HepG2 (cell line): ENCODE measurements around the gene DNAJC7. TPM values are rescaled to one million over a fixed set of nuclear protein-coding genes. Genes with fewer than 3 reads are reported as not detected.

Experiments
- DPF2 ChIP-seq: sonication (generic); formaldehyde crosslinking; IDR thresholded peaks from 2 replicates; pipeline ENCODE4 v1.4.0; 2020; ENCODE audit warnings: mild to moderate bottlenecking, low read depth, missing genetic modification reagents, borderline replicate concordance
- EP300 ChIP-seq, 3 experiments: sonication (generic) in 1 of 3; formaldehyde crosslinking in 1 of 3; IDR thresholded peaks; 2 replicates each; pipeline versions ENCODE4 v1.5.1 to v1.6.1; 2011 to 2020; ENCODE audit warnings: low read depth in 2 of 3, low read length in 2 of 3, borderline replicate concordance in 1 of 3, improper control_type of control experiment in 1 of 3, mild to moderate bottlenecking in 1 of 3, missing genetic modification reagents in 1 of 3, moderate library complexity in 1 of 3
- FOXA1 ChIP-seq, 2 experiments: fragments of 450-650 bp in 1 of 2; sonication (generic) in 1 of 2; formaldehyde crosslinking in 1 of 2; IDR thresholded peaks; 2 replicates each; pipeline versions ENCODE4 v1.4.0 to v1.6.1; 2016 to 2020; ENCODE audit warnings: missing genetic modification reagents in 1 of 2
- KDM2A ChIP-seq: sonication (generic); formaldehyde crosslinking; IDR thresholded peaks from 2 replicates; pipeline ENCODE4 v1.4.0; 2020; ENCODE audit warnings: low read depth, missing genetic modification reagents, borderline replicate concordance
- KMT2A ChIP-seq: sonication (generic); formaldehyde crosslinking; IDR thresholded peaks from 2 replicates; pipeline ENCODE4 v1.4.0; 2020; ENCODE audit warnings: missing genetic modification reagents
- MBD4 ChIP-seq: IDR thresholded peaks from 2 replicates; pipeline ENCODE4 v1.6.1; 2012; ENCODE audit warnings: low read length, inconsistent platforms, borderline replicate concordance
- MTERF4 ChIP-seq: sonication (generic); formaldehyde crosslinking; IDR thresholded peaks from 2 replicates; pipeline ENCODE4 v1.8.0; 2023; ENCODE audit warnings: mild to moderate bottlenecking, missing genetic modification reagents
- SALL2 ChIP-seq: sonication (generic); formaldehyde crosslinking; IDR thresholded peaks from 2 replicates; pipeline ENCODE4 v1.8.1; 2023; ENCODE audit warnings: mild to moderate bottlenecking, missing genetic modification reagents, inconsistent platforms
- THYN1 ChIP-seq: sonication (generic); formaldehyde crosslinking; IDR thresholded peaks from 2 replicates; pipeline ENCODE4 v1.8.1; 2023; ENCODE audit warnings: low read depth, mild to moderate bottlenecking, moderate library complexity, missing genetic modification reagents, borderline replicate concordance
- WIZ ChIP-seq: sonication (generic); formaldehyde crosslinking; IDR thresholded peaks from 2 replicates; pipeline ENCODE4 v1.5.1; 2020; ENCODE audit warnings: mild to moderate bottlenecking, missing genetic modification reagents
- XRCC5 ChIP-seq: fragments of 200-400 bp; formaldehyde crosslinking; optimal IDR thresholded peaks from 2 replicates; pipeline ENCODE3; 2017; ENCODE audit warnings: mild to moderate bottlenecking, low read length
- ZFYVE20 ChIP-seq: sonication (generic); formaldehyde crosslinking; IDR thresholded peaks from 2 replicates; pipeline ENCODE4 v1.8.0; 2023; ENCODE audit warnings: low read depth, mild to moderate bottlenecking, moderate library complexity, missing genetic modification reagents, borderline replicate concordance
- ZNF501 ChIP-seq: sonication (generic); formaldehyde crosslinking; IDR thresholded peaks from 2 replicates; pipeline ENCODE4 v1.5.1; 2020; ENCODE audit warnings: mild to moderate bottlenecking, moderate library complexity, missing genetic modification reagents
- ZNF792 ChIP-seq: IDR thresholded peaks from 2 replicates; pipeline ENCODE4 v1.6.1; 2016
- ZNF800 ChIP-seq: sonication (generic); formaldehyde crosslinking; IDR thresholded peaks from 2 replicates; pipeline ENCODE4 v1.4.0; 2020; ENCODE audit warnings: missing genetic modification reagents
- polyA plus RNA-seq, 8 experiments: library from polyadenylated mRNA; depleted of rRNA in 3 of 8; stranded (reverse) in 7 of 8; unstranded in 1 of 8; fragments of >200 nt; fragmentation: Illumina TruSeq in 4 of 8; extraction: Trizol in 4 of 8; gene quantifications; 2 replicates each; pipeline versions ENCODE4 v1.2.1 to v1.2.3, GENCODE V29; 2011 to 2016; ENCODE audit warnings: low read depth in 4 of 8, missing spikeins in 1 of 8, mixed read lengths in 1 of 8; ENCODE audit not compliant: insufficient read depth in 1 of 8
- total RNA-seq, 5 experiments: library from RNA; depleted of rRNA; stranded (reverse); fragments of >200 nt; fragmentation: Illumina TruSeq; extraction: Trizol; gene quantifications; 2 replicates each; pipeline ENCODE4 v1.2.3, GENCODE V29; 2016; ENCODE audit warnings: low read depth in 1 of 5
- TF ChIP-seq, protein P1 (sequence below): fragments of 450-650 bp; IDR thresholded peaks from 2 replicates; pipeline ENCODE4 v1.6.1; 2017
- TF ChIP-seq, protein P2 (sequence below): sonication (generic); formaldehyde crosslinking; conservative IDR thresholded peaks from 2 replicates; pipeline ENCODE4 v1.8.0; 2022; ENCODE audit warnings: mild to moderate bottlenecking, moderate library complexity, missing genetic modification reagents
- TF ChIP-seq, protein P3 (sequence below): sonication (generic); formaldehyde crosslinking; IDR thresholded peaks from 2 replicates; pipeline ENCODE4 v1.8.1; 2023; ENCODE audit warnings: mild to moderate bottlenecking, moderate library complexity, missing genetic modification reagents
- TF ChIP-seq, protein P4 (sequence below): IDR thresholded peaks from 2 replicates; pipeline ENCODE4 v1.6.1; 2016; ENCODE audit warnings: low read depth

The DNAJC7 gene
- total and polyA plus RNA-seq, 2 of the 13 experiments (the other 11 are each of a cell fraction or from before 2014, with no cell fraction given): 47.7 to 132 TPM

DNA sequence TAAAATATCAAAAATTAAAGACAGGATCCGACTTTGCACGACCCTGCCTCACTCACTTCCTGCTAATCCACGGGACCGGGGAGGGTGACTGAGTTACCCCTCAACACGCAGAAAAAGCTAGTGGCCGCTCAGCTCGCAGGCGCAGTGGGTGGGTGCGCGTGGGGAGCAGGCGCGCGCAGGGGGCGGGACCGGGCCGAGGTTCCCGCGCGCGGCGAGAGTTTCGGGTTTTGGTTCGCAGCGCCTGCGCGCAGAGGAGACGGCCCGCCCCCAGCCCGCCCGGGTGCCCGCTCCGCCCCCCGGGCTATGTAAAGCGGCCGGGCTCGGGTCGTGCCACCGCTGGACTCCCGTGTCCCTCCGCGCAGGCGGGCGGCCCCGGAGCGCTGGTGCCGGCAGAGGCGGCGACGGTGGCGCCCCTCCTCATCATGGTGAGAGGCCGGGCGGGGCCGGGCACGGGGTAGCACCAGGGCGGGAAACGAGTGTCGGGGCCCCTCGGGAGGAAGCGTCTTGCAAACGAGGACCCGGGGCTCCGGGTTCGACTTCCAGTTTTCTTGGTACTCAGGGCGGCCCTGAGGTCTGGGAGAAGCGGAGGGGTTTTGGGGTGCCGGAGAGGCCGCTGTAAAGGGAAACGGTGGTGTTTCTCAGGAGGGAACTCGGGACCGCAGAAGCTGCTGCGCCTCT is 50.6 kb downstream of the DNAJC7 start, which contains the start of gene CNP (continued):
- TF ChIP-seq ZNF800 (CRISPR knock-in tag): 0 out of 2 replicates have a peak, but pooled peaks have one; percentile 47
- TF ChIP-seq, protein P1, sequence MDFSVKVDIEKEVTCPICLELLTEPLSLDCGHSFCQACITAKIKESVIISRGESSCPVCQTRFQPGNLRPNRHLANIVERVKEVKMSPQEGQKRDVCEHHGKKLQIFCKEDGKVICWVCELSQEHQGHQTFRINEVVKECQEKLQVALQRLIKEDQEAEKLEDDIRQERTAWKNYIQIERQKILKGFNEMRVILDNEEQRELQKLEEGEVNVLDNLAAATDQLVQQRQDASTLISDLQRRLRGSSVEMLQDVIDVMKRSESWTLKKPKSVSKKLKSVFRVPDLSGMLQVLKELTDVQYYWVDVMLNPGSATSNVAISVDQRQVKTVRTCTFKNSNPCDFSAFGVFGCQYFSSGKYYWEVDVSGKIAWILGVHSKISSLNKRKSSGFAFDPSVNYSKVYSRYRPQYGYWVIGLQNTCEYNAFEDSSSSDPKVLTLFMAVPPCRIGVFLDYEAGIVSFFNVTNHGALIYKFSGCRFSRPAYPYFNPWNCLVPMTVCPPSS: no peak
- TF ChIP-seq KDM2A (CRISPR knock-in tag): peak; percentile 97
- 0 out of 2 replicates have a peak, but pooled peaks have one; percentile 75 for TF ChIP-seq THYN1 (CRISPR knock-in tag)
- TF ChIP-seq KMT2A (CRISPR knock-in tag): peak; percentile 83
- TF ChIP-seq ZFYVE20 (CRISPR knock-in tag): no peak
- TF ChIP-seq EP300 (IDR thresholded peaks at IDR 0.05; ENCODE audit: low read depth in 2 of 2, low read length in 2 of 2): 0 out of 4 replicates have a peak, but pooled peaks have one; percentile 22 to 33
- peak; percentile 30; the same call in 1 of the 2 replicates for TF ChIP-seq EP300 (CRISPR knock-in tag; IDR thresholded peaks at IDR 0.05; ENCODE audit: borderline replicate concordance)
- TF ChIP-seq WIZ (CRISPR knock-in tag): peak; percentile 56; the same call in 1 of the 2 replicates
- TF ChIP-seq DPF2 (CRISPR knock-in tag): no peak
- no peak for TF ChIP-seq MBD4
- TF ChIP-seq ZNF792 (CRISPR knock-in tag): peak; percentile 36; the same call in 1 of the 2 replicates
- TF ChIP-seq XRCC5: no peak
- peak; percentile 86; the same call in 1 of the 2 replicates for TF ChIP-seq ZNF501 (CRISPR knock-in tag)
- TF ChIP-seq, protein P2, sequence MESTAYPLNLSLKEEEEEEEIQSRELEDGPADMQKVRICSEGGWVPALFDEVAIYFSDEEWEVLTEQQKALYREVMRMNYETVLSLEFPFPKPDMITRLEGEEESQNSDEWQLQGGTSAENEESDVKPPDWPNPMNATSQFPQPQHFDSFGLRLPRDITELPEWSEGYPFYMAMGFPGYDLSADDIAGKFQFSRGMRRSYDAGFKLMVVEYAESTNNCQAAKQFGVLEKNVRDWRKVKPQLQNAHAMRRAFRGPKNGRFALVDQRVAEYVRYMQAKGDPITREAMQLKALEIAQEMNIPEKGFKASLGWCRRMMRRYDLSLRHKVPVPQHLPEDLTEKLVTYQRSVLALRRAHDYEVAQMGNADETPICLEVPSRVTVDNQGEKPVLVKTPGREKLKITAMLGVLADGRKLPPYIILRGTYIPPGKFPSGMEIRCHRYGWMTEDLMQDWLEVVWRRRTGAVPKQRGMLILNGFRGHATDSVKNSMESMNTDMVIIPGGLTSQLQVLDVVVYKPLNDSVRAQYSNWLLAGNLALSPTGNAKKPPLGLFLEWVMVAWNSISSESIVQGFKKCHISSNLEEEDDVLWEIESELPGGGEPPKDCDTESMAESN (CRISPR knock-in tag): peak; percentile 86
- TF ChIP-seq, protein P3, sequence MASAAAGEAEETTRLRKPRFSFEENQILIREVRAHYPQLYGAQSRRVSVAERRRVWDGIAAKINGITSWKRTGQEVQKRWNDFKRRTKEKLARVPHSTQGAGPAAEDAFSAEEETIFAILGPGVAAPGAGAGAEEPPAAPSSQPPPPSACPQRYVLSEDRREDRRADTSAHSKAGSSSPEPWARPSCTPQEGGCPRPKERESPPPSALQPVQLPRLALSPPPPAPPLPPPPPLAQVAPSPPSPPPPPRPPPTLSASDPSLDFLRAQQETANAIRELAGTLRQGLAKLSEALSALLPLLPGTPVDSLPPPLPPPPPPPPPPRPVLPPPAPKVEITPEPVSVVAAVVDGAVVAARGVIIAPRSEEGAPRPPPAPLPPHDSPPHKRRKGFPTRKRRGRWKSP (CRISPR knock-in tag): peak; percentile 83
- TF ChIP-seq FOXA1 (IDR thresholded peaks at IDR 0.05): no peak
- TF ChIP-seq FOXA1 (CRISPR knock-in tag; IDR thresholded peaks at IDR 0.05): no peak
- TF ChIP-seq MTERF4 (CRISPR knock-in tag): peak; percentile 87
- TF ChIP-seq, protein P4, sequence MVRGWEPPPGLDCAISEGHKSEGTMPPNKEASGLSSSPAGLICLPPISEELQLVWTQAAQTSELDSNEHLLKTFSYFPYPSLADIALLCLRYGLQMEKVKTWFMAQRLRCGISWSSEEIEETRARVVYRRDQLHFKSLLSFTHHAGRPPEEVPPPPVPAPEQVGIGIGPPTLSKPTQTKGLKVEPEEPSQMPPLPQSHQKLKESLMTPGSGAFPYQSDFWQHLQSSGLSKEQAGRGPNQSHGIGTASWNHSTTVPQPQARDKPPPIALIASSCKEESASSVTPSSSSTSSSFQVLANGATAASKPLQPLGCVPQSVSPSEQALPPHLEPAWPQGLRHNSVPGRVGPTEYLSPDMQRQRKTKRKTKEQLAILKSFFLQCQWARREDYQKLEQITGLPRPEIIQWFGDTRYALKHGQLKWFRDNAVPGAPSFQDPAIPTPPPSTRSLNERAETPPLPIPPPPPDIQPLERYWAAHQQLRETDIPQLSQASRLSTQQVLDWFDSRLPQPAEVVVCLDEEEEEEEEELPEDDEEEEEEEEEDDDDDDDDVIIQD (CRISPR knock-in tag): peak; percentile 51; the same call in 1 of the 2 replicates
- peak; percentile 50; the same call in 1 of the 2 replicates for TF ChIP-seq SALL2 (CRISPR knock-in tag)
